ENCODE measurements around the gene INPP5B.

INPP5B gene

GRCh38 chr1:37946703-37947360, at the start of gene INPP5B:
Gene INPP5B, minus strand, starts transcription at chr1:37947053. Its CDS starts 745 bp downstream, at chr1:37946308.
- peak; percentile 92 for DNase-seq (ENCODE audit: extremely low spot score)
- no peak for TF ChIP-seq CTCF (IDR thresholded peaks at IDR 0.05; ENCODE audit: control extremely low read depth, extremely low read depth, low read depth, missing control alignments)
- ChIA-PET CTCF (interaction anchor here (1.2 to 3.1 kb wide), 6 partner anchors 8 to 87 kb away, joined by 4 to 17 read pairs (median 6); partner anchors contain the start of gene MTF1), POLR2A (no interaction called here)

- CTCF ChIA-PET, result no interaction called here
- TF ChIP-seq CTCF (IDR thresholded peaks at IDR 0.05; ENCODE audit: control extremely low read depth, extremely low read depth, low read depth, missing control alignments), result no peak
- POLR2A ChIA-PET, result no interaction called here
- DNase-seq (ENCODE audit: extremely low spot score), result no peak
Measured at GRCh38 chr1:37995751-37996345, 49.0 kb upstream of the INPP5B start.

GRCh38 chr1:37994886-37995566, 48.2 kb upstream of the INPP5B start:
- POLR2A ChIA-PET, result no interaction called here
- TF ChIP-seq CTCF (IDR thresholded peaks at IDR 0.05; ENCODE audit: control extremely low read depth, extremely low read depth, low read depth, missing control alignments), result no peak
- no peak for DNase-seq (ENCODE audit: extremely low spot score)
- CTCF ChIA-PET, result no interaction called here

GRCh38 chr1:37989361-37989930, 42.6 kb upstream of the INPP5B start:
- DNase-seq (ENCODE audit: extremely low spot score), result no peak
- no peak for TF ChIP-seq CTCF (IDR thresholded peaks at IDR 0.05; ENCODE audit: control extremely low read depth, extremely low read depth, low read depth, missing control alignments)
- ChIA-PET CTCF (interaction anchor here (0.7 to 4.4 kb wide), 23 partner anchors 9 to 860 kb away, joined by 3 to 51 read pairs (median 4); no protein-coding TSS in a partner anchor), POLR2A (interaction anchor here (1.2 kb wide), 1 partner anchor 174 kb away, joined by 3 read pairs; no protein-coding TSS in a partner anchor)

- POLR2A ChIA-PET, result no interaction called here
- no peak for TF ChIP-seq CTCF (IDR thresholded peaks at IDR 0.05; ENCODE audit: control extremely low read depth, extremely low read depth, low read depth, missing control alignments)
- CTCF ChIA-PET, result interaction anchor here (0.7 to 2.1 kb wide), 4 partner anchors 10 to 128 kb away, joined by 3 to 11 read pairs (median 4); partner anchors contain the start of gene MTF1
Measured at GRCh38 chr1:37987679-37988078, 40.8 kb upstream of the INPP5B start.

GRCh38 chr1:37983546-37983945, 36.7 kb upstream of the INPP5B start:
- no peak for DNase-seq (ENCODE audit: extremely low spot score)
- TF ChIP-seq CTCF (IDR thresholded peaks at IDR 0.05; ENCODE audit: control extremely low read depth, extremely low read depth, low read depth, missing control alignments), result no peak
- CTCF ChIA-PET, result no interaction called here
- POLR2A ChIA-PET, result no interaction called here

More at GRCh38 chr1:37987679-37988078, 40.8 kb upstream of the INPP5B start:
- DNase-seq (ENCODE audit: extremely low spot score), result no peak
